Measurements from ENCODE around the gene EDC4. TPM values are rescaled to one million over a fixed set of nuclear protein-coding genes. Genes with fewer than 3 reads are reported as not detected.

The EDC4 gene
- total and polyA plus RNA-seq, 2 of the 13 experiments (the other 11 are each of a cell fraction or from before 2014, with no cell fraction given), result 51.4 to 59.1 TPM

DNA sequence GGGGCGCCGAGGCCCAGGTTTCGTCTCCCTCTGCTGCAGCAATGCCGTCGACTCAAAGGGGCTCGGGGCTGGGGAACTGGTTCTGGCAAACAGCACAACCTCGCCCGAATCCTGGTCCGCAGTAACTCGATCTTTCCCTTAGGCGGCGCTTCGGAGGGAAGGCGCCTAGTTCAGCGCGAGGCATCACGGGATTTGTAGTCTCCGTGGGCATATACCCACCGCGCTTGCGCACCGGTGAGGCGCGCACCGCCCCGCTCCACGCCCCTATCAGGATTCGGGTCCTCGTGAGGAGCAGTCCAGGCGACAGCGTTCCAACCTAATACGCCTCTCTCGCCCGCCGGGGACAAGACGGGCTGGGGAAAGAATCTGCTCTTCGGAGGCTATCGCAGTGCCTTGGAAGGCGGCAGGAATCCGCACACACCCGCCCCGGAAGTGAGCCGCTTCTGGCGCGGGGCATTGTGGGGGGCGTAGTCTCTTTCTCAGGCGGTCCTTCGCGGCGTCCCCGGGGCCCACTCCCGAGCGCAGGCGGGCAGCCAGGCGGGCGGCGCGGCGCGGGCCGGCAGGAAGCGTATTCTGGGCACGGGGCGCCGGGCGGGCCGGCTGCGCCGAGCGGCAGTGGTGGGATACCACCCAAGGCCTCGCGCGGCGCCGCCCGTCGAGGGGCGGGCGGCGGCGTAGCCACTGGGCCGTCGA lies 30.9 kb upstream of the EDC4 start, which contains the start of gene THAP11 (continued):
- TF ChIP-seq, protein P1, sequence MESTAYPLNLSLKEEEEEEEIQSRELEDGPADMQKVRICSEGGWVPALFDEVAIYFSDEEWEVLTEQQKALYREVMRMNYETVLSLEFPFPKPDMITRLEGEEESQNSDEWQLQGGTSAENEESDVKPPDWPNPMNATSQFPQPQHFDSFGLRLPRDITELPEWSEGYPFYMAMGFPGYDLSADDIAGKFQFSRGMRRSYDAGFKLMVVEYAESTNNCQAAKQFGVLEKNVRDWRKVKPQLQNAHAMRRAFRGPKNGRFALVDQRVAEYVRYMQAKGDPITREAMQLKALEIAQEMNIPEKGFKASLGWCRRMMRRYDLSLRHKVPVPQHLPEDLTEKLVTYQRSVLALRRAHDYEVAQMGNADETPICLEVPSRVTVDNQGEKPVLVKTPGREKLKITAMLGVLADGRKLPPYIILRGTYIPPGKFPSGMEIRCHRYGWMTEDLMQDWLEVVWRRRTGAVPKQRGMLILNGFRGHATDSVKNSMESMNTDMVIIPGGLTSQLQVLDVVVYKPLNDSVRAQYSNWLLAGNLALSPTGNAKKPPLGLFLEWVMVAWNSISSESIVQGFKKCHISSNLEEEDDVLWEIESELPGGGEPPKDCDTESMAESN (CRISPR knock-in tag; conservative IDR thresholded peaks at IDR 0.05), result peak; percentile 49; the same call in 1 of the 2 replicates
- TF ChIP-seq ZNF124 (CRISPR knock-in tag; IDR thresholded peaks at IDR 0.05) (peak; percentile 90), ASH2L (IDR thresholded peaks at IDR 0.05; ENCODE audit: insufficient read length, low read depth, low read length) (peak; percentile 86), NFATC3 (CRISPR knock-in tag; IDR thresholded peaks at IDR 0.05) (no peak), ZNF615 (CRISPR knock-in tag; IDR thresholded peaks at IDR 0.05; ENCODE audit: borderline replicate concordance) (no peak), ZNF343 (CRISPR knock-in tag; IDR thresholded peaks at IDR 0.05) (no peak), ZNF598 (CRISPR knock-in tag; IDR thresholded peaks at IDR 0.05; ENCODE audit: borderline replicate concordance) (peak; percentile 98), CBFB (CRISPR knock-in tag; IDR thresholded peaks at IDR 0.05) (peak; percentile 54; the same call in 1 of the 2 replicates), ZSCAN29 (CRISPR knock-in tag; conservative IDR thresholded peaks at IDR 0.05) (no peak), HIVEP1 (CRISPR knock-in tag; IDR thresholded peaks at IDR 0.05) (0 out of 2 replicates have a peak, but pooled peaks have one; percentile 43), HNRNPLL (IDR thresholded peaks at IDR 0.05; ENCODE audit: low read depth, low read length, poor library complexity, severe bottlenecking) (no peak), ATAD3A (CRISPR knock-in tag; IDR thresholded peaks at IDR 0.05) (no peak), ZNF703 (CRISPR knock-in tag; IDR thresholded peaks at IDR 0.05; ENCODE audit: borderline replicate concordance) (no peak), ZNF34 (CRISPR knock-in tag; IDR thresholded peaks at IDR 0.05; ENCODE audit: borderline replicate concordance) (no peak)
- TF ChIP-seq, protein P2, sequence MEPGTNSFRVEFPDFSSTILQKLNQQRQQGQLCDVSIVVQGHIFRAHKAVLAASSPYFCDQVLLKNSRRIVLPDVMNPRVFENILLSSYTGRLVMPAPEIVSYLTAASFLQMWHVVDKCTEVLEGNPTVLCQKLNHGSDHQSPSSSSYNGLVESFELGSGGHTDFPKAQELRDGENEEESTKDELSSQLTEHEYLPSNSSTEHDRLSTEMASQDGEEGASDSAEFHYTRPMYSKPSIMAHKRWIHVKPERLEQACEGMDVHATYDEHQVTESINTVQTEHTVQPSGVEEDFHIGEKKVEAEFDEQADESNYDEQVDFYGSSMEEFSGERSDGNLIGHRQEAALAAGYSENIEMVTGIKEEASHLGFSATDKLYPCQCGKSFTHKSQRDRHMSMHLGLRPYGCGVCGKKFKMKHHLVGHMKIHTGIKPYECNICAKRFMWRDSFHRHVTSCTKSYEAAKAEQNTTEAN (CRISPR knock-in tag; conservative IDR thresholded peaks at IDR 0.05), result 0 out of 2 replicates have a peak, but pooled peaks have one; percentile 19
- TF ChIP-seq, protein P3, sequence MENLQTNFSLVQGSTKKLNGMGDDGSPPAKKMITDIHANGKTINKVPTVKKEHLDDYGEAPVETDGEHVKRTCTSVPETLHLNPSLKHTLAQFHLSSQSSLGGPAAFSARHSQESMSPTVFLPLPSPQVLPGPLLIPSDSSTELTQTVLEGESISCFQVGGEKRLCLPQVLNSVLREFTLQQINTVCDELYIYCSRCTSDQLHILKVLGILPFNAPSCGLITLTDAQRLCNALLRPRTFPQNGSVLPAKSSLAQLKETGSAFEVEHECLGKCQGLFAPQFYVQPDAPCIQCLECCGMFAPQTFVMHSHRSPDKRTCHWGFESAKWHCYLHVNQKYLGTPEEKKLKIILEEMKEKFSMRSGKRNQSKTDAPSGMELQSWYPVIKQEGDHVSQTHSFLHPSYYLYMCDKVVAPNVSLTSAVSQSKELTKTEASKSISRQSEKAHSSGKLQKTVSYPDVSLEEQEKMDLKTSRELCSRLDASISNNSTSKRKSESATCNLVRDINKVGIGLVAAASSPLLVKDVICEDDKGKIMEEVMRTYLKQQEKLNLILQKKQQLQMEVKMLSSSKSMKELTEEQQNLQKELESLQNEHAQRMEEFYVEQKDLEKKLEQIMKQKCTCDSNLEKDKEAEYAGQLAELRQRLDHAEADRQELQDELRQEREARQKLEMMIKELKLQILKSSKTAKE (CRISPR knock-in tag; IDR thresholded peaks at IDR 0.05; ENCODE audit: borderline replicate concordance), result no peak
- TF ChIP-seq, protein P4, sequence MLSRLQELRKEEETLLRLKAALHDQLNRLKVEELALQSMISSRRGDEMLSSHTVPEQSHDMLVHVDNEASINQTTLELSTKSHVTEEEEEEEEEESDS (CRISPR knock-in tag; IDR thresholded peaks at IDR 0.05; ENCODE audit: borderline replicate concordance), result peak; percentile 45; the same call in 1 of the 2 replicates
- TF ChIP-seq, protein P5, sequence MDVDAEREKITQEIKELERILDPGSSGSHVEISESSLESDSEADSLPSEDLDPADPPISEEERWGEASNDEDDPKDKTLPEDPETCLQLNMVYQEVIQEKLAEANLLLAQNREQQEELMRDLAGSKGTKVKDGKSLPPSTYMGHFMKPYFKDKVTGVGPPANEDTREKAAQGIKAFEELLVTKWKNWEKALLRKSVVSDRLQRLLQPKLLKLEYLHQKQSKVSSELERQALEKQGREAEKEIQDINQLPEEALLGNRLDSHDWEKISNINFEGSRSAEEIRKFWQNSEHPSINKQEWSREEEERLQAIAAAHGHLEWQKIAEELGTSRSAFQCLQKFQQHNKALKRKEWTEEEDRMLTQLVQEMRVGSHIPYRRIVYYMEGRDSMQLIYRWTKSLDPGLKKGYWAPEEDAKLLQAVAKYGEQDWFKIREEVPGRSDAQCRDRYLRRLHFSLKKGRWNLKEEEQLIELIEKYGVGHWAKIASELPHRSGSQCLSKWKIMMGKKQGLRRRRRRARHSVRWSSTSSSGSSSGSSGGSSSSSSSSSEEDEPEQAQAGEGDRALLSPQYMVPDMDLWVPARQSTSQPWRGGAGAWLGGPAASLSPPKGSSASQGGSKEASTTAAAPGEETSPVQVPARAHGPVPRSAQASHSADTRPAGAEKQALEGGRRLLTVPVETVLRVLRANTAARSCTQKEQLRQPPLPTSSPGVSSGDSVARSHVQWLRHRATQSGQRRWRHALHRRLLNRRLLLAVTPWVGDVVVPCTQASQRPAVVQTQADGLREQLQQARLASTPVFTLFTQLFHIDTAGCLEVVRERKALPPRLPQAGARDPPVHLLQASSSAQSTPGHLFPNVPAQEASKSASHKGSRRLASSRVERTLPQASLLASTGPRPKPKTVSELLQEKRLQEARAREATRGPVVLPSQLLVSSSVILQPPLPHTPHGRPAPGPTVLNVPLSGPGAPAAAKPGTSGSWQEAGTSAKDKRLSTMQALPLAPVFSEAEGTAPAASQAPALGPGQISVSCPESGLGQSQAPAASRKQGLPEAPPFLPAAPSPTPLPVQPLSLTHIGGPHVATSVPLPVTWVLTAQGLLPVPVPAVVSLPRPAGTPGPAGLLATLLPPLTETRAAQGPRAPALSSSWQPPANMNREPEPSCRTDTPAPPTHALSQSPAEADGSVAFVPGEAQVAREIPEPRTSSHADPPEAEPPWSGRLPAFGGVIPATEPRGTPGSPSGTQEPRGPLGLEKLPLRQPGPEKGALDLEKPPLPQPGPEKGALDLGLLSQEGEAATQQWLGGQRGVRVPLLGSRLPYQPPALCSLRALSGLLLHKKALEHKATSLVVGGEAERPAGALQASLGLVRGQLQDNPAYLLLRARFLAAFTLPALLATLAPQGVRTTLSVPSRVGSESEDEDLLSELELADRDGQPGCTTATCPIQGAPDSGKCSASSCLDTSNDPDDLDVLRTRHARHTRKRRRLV (CRISPR knock-in tag; IDR thresholded peaks at IDR 0.05), result no peak
